ENCODE results near the gene CTNNA1. TPM values are rescaled to one million over a fixed set of nuclear protein-coding genes. Genes with fewer than 3 reads are reported as not detected.

Gene CTNNA1
- total RNA-seq, 2 experiments from 2014 or later = 88.1 to 92.6 TPM

DNA sequence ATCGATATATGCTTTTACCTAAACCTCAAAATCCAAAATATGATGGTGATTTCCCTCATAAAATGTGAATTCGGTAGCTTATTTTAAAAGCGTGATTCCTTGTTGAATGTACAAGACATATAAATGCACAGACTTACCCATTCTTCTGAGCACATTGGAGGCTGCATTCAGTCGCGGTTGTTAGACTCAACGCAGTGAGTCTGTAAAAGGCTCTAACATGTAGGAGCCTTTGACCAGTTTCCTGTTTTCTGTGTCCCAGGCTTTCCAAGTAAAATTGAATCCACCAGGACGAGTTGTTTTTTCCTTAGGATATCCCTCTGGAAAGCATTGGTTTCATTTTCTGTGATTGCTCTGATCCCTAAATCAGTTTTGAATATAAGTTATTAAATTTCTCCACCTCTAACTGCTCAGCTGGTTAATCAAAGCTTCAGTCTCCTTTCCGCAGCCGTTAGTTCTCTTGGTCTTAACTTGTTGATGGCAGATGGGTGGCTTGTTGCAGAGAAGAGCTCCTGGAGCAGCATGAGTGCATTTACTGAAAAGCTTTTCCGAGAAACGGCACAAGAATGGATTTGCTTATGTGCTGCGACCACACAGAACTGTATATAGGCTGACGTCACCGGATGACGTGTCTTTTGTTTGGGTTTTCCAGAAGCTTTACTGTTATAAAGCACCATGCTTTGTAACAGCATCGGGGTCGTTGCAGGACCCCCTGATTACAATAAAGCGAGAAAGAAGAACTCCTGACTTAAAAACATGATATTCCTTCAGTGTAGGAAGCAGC, 121.7 kb downstream of the CTNNA1 start, which contains the start of gene LRRTM2:
Gene LRRTM2 (minus strand): TSS at position 565 of the 781 bp plus-strand sequence. CDS start 424 bp downstream, at position 141.
- POLR2A ChIA-PET = no interaction called here
- CTCF ChIA-PET = no interaction called here

DNA sequence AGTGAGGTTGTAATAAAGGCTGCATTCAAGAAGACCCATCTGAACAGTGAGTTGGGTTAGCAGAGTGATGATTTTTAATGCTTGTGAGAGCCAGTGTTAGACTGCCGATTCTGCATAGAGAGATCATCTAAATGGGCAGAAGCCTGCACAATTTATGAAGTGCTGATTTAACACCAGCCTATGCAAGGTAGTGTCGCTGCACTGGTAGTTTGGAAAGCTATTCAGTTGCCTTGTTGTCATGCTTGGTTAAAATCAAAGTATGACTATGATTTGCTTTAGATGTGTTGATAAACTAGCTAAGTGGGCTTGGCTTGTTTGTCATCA, 122.3 kb downstream of the CTNNA1 start:
- ChIA-PET POLR2A (no interaction called here), CTCF (no interaction called here)

DNA sequence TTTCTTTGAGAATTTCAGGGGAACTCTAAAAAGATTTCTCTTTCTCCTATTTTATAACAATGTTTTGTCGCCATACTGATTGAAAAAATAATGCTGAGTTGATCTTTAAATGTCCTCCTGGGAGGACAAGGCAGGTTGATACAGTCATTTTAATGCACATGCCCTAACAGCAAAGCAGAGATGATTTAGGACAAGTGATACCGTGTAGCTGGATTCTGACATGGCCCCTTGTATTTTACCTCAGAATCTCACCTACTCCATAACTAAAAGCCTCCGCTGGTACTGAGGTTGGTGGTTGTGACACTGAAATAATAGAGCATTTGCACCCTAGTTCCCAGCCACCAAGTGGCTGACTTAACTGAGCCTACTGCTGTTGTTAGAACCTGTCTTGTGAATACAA, 122.7 kb downstream of the CTNNA1 start:
- CTCF ChIA-PET = no interaction called here
- POLR2A ChIA-PET = no interaction called here

DNA sequence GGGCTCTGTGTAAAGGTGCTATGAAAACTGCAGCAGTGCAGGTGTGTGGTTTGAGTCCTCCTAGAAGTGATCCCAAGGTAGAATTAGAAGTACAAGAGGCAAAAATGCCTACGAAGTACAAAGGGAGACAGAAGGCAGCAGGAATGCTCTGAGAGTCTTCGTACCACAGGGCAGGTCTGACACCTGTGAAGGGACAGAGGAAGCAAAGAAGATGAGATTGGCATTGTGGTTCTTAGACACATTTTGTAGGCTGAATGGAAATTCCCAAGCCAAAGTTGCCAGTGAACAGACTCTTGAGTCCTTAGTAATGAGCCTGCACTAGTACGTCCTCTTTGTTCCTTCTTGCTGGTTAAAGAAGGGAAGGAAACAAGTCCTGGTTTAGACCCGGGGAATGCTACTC, 123.6 kb downstream of the CTNNA1 start:
- CTCF ChIA-PET = no interaction called here
- POLR2A ChIA-PET = no interaction called here

DNA sequence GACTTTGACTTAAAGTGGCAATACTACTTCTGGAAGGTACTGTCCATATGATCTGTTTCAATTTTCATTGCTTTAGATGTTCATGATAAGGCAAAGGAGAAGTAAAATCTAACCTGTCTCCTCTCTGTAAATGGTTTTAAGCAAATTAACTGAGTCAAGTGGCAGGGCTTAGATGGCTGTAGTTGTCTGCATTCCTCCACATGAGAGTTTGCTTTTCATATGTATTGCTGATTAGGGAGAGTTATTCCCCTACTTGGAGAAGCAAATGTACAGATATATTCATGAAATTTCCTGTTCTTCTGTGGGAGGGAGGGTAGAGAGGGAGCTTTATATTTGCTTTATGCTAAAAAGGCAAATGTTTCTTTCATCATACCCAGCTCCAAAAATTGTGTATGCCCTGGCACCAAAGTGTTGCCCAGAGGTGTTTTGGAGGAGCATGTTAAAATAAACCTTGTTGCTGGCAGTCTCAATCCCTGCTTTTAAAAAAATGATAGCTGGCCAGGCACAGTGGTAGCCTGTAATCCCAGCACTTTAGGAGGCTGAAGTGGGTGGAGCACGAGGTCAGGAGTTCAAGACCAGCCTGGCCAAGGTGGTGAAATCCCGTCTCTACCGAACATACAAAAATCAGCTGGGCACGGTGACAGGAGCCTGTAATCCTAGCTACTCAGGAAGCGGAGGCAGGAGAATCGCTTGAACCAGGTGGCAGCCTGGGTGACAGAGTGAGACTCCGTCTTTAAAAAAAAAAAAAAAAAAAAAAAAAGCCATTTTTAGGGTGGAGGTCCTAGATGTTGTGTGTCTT, 125.4 kb downstream of the CTNNA1 start:
- POLR2A ChIA-PET = no interaction called here
- CTCF ChIA-PET = interaction anchor here (0.7 kb wide), 1 partner anchor 49 kb away, joined by 3 read pairs; no protein-coding TSS in a partner anchor

DNA sequence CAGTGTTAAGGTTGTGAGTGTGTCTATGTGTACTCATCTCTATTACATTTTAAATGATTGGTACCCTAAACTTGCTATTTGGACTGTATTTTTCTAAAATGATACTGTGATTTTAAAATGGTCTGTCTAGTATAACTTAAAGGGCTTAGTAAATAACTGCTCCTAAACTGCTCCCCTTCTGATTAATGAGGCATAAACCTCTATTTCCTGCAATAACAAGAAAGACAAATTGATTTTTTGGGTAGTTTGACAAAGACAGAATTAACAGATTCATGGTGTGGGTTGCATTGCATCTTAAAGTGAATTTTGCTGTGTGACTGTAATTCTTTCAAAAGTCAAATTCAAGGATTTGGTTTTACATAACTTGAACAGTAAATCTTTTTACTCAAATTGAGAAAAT, 130.0 kb downstream of the CTNNA1 start:
- POLR2A ChIA-PET = interaction anchor here (0.6 kb wide), 1 partner anchor 459 kb away, joined by 4 read pairs; no protein-coding TSS in a partner anchor

DNA sequence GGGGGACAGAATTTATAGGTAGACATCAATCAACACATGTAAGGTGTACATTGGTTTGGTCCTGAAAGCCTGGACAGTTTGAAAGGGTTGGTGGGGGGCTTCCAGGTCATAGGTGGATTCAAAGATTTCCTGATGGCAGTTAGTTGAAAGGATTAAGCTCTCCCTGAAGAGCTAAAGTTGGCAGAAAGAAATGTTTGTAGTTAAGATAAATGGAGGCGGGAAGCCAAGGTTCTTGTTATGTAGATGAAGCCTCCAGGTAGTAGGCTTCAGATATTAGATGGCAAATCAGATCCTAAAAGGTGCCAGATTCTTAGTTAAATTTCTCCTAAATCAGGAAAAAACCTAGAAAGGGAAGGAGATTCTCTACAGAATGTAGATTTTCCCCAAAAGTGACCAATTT, 130.9 kb downstream of the CTNNA1 start:
- POLR2A ChIA-PET = no interaction called here

More for the DNA sequence above, 130.0 kb downstream of the CTNNA1 start:
- CTCF ChIA-PET = no interaction called here

DNA sequence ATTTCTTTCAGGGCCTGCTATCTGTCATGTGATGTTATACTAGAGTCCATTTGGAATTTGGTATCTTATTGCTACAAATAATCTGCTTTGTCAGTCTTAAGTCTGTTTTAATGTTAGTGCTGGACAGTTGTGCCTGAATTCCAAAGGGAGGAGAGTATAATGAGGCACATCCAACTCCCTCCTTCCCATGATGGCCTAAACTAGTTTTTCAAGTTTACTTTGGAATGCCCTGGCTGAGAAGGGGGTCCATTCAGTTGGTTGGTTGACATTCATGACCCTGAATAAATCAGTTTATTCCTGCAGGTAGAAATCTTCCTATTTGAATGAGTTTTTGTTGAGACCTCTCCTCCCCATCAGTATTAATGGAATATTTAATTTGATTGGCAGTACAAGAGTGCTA, 131.3 kb downstream of the CTNNA1 start:
- CTCF ChIA-PET = no interaction called here
- POLR2A ChIA-PET = no interaction called here

More for the DNA sequence above, 130.9 kb downstream of the CTNNA1 start:
- CTCF ChIA-PET = no interaction called here

DNA sequence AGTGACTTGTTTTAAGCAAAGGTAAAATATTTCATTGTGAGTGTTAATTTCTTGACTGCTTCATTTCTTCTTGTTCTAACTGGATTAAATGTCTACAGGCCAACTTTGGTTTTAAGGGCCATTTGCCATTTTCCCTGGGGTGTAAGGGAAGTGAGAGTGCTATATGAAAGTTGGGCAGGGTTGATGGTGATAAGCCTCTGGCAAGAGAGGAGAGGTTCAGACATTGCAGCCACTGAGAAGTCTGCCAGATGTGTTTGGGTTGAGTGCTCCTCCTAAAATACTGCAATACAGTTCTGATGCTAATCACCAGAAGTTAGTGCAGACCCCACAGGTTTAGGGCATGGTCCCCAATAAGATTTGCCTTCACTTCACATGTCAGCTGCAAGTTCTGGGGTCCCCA, 136.8 kb downstream of the CTNNA1 start:
- CTCF ChIA-PET = no interaction called here
- POLR2A ChIA-PET = no interaction called here

DNA sequence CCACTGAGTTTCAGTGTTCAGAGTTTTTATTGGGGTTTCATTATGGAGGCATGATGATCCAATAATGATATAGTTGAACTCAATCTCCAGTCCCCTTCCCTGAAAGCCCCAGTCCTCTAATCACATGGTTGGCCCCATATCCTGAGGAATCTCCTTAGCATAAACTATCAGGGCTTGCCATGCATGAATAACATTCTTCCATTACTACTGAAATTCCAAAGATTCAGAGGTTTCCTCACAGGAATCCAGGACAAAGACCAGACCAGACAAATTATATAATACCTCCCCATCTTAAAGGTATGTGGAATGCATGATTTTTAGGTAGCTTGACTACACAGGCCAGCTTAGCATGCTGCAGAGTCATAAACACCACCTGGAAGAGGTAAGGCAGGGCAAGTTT, 137.4 kb downstream of the CTNNA1 start:
- POLR2A ChIA-PET = no interaction called here
- CTCF ChIA-PET = no interaction called here

DNA sequence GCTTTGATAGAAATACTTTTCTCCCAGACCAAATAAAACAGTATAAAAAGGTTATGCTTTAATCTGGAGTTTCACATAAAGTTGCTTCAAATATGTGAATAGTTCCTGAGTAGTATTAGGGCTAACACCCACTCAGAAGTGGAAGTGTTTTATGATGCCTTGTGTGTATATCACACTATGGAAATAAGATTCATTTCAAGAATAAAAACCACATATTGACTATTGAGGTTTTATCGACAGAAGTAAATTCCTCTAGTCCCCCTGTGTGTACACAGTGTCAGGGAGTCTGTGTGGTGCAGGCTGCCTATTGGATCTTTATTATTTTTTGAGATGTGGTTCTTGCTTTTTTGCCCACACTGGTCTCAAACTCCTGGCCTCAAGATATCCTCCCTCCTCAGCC, 142.7 kb downstream of the CTNNA1 start:
- ChIA-PET POLR2A (no interaction called here), CTCF (no interaction called here)

DNA sequence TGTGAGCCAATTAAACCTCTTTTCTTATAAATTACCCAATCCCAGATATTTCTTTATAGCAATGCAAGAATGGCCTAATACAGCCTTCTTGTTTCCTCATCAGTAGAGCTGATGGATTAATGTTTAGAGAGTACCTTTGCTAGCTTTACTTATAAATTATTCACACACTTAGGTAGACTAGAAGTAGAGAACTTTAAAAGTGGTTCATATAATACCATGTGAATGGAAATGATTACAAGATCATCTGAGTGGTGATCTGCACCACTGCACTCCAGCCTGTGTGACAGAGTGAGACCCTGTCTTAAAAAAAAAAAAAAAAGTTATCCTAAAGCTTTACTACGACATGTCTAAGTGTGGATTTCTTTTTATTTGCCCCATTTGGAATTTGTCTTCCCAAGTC, 145.1 kb downstream of the CTNNA1 start:
- ChIA-PET POLR2A (no interaction called here), CTCF (no interaction called here)

DNA sequence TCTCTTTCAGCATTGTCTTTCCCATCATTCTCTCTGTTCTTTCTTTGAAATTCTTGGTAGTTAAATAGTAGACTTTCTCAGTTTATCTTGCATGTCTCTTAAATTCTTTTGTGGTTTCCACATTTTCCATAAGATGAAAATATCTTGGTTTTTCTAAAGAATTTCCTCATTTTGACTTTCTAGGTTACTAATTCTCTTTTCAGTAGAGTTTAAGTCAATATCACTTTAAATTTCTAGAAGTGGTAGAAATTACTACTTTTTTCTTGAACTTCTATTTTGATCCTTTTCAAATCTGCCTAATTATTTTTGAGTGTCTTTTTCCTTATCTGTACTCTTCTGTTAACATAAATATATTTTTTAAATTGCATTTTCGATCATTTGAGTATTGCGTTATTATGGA, 145.5 kb downstream of the CTNNA1 start:
- ChIA-PET CTCF (no interaction called here), POLR2A (no interaction called here)

DNA sequence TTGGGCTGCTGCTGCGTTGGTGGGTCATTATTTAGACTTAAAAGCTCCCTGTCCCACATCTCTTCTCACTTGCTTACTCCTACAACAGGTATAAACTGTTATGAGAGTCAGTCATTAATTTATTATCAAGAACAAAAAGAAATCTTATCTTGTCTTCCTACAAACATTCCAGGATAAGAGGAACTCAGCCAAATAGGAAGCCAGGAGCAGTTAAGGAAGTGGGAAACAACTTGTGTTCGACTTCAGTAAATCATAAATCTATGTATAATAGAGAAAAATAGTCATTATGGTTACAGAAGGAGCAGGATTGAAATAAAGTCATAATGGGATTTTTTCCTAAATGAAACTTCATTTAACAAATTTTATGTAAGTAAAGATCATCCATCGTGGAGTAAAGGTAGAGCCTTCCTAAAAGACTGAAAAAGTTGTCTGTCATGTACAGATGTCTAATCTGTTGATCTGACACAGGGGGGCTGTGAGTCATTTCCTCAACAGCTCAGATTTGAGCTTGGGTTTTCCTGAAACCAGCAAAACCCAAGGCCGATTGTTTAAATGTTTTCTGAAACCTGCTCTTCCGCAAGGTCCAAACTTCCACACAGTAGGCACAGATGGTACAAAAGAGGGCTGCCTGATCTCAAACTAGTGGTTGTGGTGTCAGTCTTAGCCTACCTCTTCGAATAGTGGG, 147.2 kb downstream of the CTNNA1 start:
- CTCF ChIA-PET = no interaction called here

DNA sequence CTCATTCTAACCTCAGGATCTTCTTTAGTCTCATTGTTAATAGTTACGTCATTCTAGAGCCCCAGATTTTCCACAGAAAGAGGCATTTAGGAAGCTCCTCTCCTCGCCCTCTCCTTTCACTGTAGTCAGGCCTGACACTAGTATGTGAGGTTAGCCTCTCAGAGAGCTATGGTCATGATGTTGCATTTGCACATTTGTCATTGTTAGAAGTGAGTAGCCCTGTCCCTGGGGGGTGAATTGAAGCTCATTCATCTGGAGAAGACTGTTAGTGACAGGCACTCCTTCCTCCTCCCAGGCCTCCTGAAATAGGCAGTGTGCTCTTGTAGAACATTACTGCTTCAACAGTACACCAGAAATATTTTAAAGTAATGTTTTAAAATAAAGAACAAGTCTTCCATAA, 148.5 kb downstream of the CTNNA1 start:
- ChIA-PET CTCF (no interaction called here), POLR2A (no interaction called here)

More for the DNA sequence above, 147.2 kb downstream of the CTNNA1 start:
- POLR2A ChIA-PET = no interaction called here

DNA sequence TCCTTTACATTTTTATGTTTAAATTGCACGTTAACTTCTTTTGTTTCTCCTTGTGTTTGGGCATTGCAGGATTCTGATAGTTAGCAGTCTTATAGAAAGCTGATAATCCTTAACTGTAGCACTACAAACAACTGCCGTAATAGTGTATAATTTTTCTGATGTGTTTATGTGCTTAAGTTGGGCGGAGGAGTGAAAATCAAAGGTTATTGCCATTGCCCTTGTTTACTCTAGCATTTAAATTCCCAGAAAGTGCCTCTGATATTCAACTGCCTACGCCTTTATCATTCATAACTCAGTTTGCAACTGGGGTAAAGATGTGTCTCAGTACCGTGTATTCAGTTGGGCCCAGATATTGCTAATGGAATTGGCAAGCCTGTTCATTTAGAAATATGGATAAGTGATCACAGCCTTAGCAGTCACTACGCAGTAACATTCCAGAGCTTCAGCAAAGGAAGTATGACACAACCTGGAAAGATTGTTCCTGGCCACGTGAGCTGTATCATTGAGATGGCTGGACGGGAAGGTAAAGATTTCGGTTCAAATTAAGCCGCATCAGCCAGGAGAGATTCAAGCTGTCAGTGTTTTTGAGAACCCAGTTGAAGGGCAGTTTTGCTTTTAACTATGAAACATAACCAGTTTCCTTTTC, 150.0 kb downstream of the CTNNA1 start:
- ChIA-PET POLR2A (no interaction called here), CTCF (no interaction called here)

DNA sequence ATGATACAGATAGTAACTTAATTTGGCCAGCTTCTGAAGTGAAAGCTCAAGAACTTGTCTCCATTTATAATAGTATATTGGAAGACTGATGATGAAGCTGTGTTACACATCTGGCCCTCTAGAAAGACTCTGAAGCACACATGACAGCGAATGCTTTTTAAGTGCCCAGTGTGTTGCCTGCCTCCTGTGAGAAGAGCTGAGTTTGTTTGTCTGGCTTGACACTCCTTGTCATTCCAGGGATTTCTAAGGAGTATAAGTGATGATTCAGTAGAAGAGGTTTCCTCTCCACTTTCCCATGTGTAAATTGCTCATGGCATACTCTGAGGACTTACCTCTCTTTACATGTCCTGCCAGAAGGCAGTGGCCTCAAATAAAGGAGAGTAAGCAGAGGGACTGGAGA, 152.3 kb downstream of the CTNNA1 start:
- ChIA-PET POLR2A (no interaction called here), CTCF (no interaction called here)

DNA sequence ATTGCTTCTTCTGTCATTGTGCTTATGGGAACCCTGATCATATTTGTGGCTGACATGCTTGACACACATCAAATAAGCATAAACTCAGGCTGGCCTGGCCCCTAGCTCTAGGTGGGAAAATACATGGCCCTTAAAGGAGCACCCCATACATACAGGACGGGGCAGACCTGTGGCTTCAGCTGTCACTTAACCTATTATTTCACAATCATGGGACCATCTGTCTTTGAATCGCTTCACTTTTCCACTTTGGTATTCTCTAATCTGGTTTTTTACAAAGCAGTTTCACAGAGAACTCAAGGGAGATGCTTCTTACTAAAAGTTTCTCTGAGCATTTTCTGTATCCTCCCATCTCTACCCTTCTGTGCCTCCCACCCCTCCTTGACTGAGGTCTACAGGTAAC, 156.5 kb downstream of the CTNNA1 start:
- POLR2A ChIA-PET = no interaction called here
- CTCF ChIA-PET = no interaction called here

DNA sequence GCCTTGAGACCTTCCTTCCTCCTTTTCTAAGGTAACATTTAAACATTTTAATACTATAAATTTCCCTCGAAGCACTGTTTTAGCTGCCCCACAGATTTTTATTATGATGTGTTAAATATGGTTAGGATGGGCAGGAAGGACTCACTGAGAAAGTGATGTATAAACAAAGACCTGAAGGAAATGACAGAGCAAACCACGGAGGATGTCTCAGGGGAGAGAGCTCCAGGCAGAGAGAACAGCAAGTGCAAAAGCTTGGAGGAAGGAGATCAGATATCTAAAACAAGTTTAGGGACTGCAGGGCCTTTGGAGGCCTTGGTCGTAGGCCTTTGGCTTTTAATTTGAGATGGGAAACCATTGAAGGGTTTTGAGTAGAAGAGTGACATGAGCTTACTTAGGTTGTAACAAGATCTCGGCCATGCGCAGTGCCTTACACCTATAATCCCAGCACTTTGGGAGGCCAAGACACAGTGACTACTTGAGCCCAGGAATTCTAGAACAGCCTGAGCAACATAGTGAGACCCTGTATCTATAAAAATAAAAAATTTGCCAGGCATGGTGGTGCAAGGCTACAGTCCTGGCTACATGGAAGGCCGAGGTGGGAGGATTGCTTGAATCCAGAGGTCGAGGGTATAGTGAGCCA, 157.4 kb downstream of the CTNNA1 start:
- POLR2A ChIA-PET = no interaction called here
- CTCF ChIA-PET = interaction anchor here (0.7 kb wide), 2 partner anchors 21 to 122 kb away, joined by 4 to 5 read pairs; no protein-coding TSS in a partner anchor

DNA sequence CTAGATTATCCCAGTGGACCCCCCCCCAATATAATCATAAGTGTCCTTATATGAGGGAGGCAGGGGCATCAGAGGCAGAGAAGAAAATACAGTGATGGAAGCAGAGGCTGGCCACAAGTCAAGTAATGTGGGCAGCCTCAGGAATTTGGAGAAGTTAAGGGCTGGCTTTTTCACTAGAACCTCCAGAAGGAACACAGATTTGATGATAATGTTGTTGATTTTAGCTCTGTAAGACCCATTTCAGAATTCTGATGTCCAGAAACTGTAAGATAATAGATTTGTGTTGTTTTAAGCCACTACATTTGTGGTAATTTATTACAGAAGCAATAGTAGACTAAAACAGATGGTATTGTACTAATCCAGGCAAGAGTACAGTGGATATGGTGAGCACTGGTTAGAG, 158.2 kb downstream of the CTNNA1 start:
- ChIA-PET CTCF (no interaction called here), POLR2A (no interaction called here)
